ENCODE data around the gene STAG1.

DNA sequence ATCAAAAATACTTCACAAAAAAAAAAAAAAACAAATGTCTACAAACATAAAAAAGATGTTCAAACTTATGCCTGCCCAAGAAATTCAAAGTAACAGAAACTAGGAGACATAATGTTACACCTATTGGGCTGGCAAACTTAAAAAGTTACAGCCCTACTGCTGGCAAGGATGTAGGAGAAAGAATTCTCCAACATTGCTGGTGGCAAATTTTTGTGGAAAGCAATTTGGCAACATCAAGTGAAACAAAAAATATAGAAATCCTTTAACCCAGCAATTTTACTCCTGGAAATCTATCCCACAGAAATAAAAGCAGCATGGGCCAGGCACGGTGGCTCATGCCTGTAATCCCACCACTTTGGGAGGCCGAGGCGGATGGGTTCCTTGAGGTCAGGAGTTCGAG is 73.2 kb downstream of the STAG1 start:
- TF ChIP-seq, protein P1, sequence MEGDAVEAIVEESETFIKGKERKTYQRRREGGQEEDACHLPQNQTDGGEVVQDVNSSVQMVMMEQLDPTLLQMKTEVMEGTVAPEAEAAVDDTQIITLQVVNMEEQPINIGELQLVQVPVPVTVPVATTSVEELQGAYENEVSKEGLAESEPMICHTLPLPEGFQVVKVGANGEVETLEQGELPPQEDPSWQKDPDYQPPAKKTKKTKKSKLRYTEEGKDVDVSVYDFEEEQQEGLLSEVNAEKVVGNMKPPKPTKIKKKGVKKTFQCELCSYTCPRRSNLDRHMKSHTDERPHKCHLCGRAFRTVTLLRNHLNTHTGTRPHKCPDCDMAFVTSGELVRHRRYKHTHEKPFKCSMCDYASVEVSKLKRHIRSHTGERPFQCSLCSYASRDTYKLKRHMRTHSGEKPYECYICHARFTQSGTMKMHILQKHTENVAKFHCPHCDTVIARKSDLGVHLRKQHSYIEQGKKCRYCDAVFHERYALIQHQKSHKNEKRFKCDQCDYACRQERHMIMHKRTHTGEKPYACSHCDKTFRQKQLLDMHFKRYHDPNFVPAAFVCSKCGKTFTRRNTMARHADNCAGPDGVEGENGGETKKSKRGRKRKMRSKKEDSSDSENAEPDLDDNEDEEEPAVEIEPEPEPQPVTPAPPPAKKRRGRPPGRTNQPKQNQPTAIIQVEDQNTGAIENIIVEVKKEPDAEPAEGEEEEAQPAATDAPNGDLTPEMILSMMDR (conservative IDR thresholded peaks at IDR 0.05 in 1 of 2, IDR thresholded peaks at IDR 0.05 in 1 of 2; ENCODE audit: extremely low read depth in 1 of 2, insufficient read depth in 1 of 2, low read depth in 1 of 2, low read length in 2 of 2), result no peak
- no peak for TF ChIP-seq EZH2 (IDR thresholded peaks at IDR 0.05; ENCODE audit: borderline replicate concordance, low read length)

All from mammary epithelial cell (primary cell).